ENCODE measurements around the gene ATF7IP2.

Gene ATF7IP2

GRCh38 chr16:10367616-10368188, 18.2 kb upstream of the ATF7IP2 start:
- no peak for DNase-seq (ENCODE audit: insufficient read length, low spot score)
- no peak for FAIRE-seq
- TF ChIP-seq CTCF (IDR thresholded peaks at IDR 0.05; ENCODE audit: insufficient read depth, missing control alignments) = no peak

GRCh38 chr16:10368969-10369551, 16.8 kb upstream of the ATF7IP2 start:
- TF ChIP-seq CTCF (IDR thresholded peaks at IDR 0.05; ENCODE audit: insufficient read depth, missing control alignments) = no peak
- DNase-seq (ENCODE audit: insufficient read length, low spot score) (no peak), FAIRE-seq (no peak)

GRCh38 chr16:10370096-10370726, 15.7 kb upstream of the ATF7IP2 start:
- FAIRE-seq (no peak), DNase-seq (ENCODE audit: insufficient read length, low spot score) (no peak)
- TF ChIP-seq CTCF (IDR thresholded peaks at IDR 0.05; ENCODE audit: insufficient read depth, missing control alignments) = no peak

- FAIRE-seq (no peak), DNase-seq (ENCODE audit: insufficient read length, low spot score) (no peak)
- TF ChIP-seq CTCF (IDR thresholded peaks at IDR 0.05; ENCODE audit: insufficient read depth, missing control alignments) = no peak
Measured at GRCh38 chr16:10371592-10371991, 14.3 kb upstream of the ATF7IP2 start.

- DNase-seq (ENCODE audit: insufficient read length, low spot score) (no peak), FAIRE-seq (no peak)
- TF ChIP-seq CTCF (IDR thresholded peaks at IDR 0.05; ENCODE audit: insufficient read depth, missing control alignments) = no peak
Measured at GRCh38 chr16:10373556-10373955, 12.3 kb upstream of the ATF7IP2 start.

- no peak for DNase-seq (ENCODE audit: insufficient read length, low spot score)
- TF ChIP-seq CTCF (IDR thresholded peaks at IDR 0.05; ENCODE audit: insufficient read depth, missing control alignments) = no peak
- no peak for FAIRE-seq
Measured at GRCh38 chr16:10376229-10376628, 9.6 kb upstream of the ATF7IP2 start.

GRCh38 chr16:10383626-10384025, 2.2 kb upstream of the ATF7IP2 start:
- FAIRE-seq (no peak), DNase-seq (ENCODE audit: insufficient read length, low spot score) (no peak)
- no peak for TF ChIP-seq CTCF (IDR thresholded peaks at IDR 0.05; ENCODE audit: insufficient read depth, missing control alignments)
